GM18499 (cell line): ENCODE measurements around the gene ZNF431.
"Not testable (repeated sequence)": the region's sequence is repeated elsewhere in the genome, so short reads cannot be mapped to it uniquely, and the experiment has no call there.

Experiments
- ATAC-seq: cut with Tn5 transposase; IDR thresholded peaks from one replicate; pipeline ENCODE4 v1.9.1; 2021; ENCODE audit warnings: moderate number of reproducible peaks; ENCODE audit not compliant: insufficient read depth, unreplicated experiment

The ZNF431 gene

DNA sequence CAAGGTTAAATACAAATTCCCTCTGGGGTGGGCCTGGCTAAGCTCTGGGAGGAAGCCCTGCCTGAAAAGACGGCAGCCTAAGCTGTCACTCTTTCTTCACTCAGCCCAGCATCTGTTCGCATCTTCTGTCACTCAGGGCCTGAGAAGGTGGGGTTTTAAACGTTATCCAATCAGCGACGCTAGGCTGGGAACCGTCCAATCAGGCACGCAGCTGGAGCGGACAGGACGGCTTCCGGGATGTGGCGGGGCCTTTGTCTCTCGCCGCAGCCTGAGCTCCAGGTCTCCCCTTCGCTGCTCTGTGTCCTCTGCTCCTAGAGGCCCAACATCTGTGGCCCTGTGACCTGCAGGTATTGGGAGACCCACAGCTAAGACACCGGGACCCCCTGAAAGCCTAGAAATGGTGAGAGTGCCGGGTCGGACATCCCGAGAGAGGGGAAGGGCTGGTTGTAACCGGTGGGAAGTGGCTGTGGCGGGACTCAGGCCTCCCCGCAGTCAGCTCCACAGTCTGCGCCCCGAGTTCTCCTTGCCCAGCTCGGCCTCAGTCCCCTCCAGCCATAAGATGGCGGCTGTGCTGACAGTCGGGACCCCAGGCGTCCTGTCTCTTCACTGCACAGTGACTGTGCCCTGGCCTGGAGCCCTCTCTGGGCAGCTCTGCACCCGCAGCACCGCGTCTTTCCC, at the start of gene ZNF431:
Gene ZNF431, plus strand, starts transcription at position 254 of the 678 bp plus-strand sequence. Its CDS starts 144 bp downstream, at position 398.
- ATAC-seq, result peak; percentile 98

GRCh38 chr19:21092109-21092508, 49.7 kb upstream of the ZNF431 start:
- ATAC-seq, result no peak

- no peak for ATAC-seq
Observed at GRCh38 chr19:21094347-21095025, 47.4 kb upstream of the ZNF431 start.

DNA sequence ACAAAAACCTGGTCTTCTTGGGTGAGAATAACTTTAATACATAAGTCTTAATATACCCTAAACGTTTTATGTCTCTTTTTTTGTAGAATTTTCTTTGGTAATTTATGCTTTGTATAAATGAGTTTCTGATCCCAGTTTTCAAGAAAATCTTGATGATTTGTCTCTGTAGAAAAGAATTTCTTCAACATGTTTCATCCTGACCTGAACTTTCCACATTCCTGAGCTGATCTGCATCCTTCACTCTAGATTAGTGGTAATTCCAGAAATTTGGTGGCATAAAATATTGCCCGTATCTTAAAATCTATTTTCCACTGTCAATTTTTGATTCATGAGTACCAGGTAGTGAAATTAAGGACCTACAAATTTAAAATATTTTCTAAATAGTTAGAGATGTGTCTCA, 43.5 kb upstream of the ZNF431 start:
- no peak for ATAC-seq

DNA sequence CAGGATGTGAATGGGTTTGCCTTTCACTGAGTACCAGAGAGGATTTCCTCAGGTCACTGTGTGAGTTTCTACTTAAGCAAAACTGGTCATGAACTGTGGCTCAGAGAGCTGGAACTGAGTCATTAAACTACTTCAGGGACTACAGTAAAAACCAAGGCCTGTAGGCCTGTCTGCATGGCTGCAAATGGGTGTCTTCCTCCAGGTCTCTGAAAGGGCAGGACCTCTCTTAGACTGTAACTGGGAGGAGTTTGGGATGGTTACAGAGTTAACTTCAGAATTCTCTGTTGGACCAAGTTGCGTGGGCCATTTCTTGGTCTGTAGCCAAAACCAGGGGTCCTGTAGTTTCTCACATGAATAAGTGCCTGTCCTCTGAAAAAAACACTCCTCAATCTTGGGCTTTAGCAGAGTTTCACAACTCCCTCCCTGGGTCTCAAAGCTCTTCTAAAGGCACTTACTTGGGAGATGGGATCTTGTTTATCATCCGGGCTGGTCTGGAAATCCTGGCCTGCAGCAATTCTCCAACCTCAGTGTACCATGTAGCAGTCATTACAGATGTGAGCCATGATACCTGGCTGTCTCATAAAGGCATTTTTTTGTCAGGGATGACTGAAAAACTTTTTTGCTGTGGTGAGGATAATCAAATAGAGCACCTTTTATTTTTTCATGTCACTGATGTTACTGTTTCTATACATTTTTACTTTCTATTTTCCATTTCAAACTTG, 40.2 kb upstream of the ZNF431 start:
- no peak for ATAC-seq

DNA sequence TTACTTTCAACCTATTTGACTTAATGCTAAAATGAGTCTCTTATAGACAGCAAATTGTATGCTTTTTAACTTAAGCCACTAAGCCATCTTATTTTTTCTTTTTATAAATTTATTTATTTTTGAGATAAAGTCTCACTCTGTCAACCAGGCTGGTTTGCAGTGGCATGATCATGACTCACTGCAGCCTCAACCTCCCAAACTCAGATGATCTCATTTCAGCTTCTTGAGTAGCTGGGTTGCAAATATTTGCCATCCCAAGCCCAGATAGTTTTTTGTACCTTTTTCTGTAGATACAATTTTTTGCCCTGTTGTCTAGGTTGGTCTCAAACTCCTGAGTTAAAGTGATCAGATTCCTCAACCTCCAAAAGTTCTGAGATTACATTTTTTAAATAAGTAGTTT, 32.7 kb upstream of the ZNF431 start:
- ATAC-seq, result no peak

DNA sequence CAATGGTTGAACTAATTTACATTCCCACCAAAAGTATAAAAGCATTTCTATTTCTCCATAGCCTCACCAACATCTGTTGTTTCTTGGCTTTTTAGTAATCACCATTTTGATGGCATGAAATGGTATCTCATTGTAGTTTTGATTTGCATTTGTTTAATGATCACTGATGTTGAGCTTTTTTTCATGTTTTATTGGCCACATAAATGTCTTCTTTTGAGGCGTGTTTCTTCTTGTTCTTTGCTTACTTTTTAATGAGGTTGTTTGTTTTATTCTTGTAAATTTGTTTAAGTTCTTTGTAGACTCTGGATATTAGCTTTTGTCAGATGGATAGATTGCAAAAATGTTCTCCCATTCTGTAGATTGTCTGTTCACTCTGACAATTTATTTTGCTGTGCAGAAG, 31.7 kb upstream of the ZNF431 start:
- no peak for ATAC-seq

GRCh38 chr19:21115430-21115829, 26.4 kb upstream of the ZNF431 start:
- no peak for ATAC-seq

- ATAC-seq, result no peak
Observed at GRCh38 chr19:21117041-21117907, 24.6 kb upstream of the ZNF431 start.

GRCh38 chr19:21126078-21126477, 15.8 kb upstream of the ZNF431 start:
- ATAC-seq, result no peak

DNA sequence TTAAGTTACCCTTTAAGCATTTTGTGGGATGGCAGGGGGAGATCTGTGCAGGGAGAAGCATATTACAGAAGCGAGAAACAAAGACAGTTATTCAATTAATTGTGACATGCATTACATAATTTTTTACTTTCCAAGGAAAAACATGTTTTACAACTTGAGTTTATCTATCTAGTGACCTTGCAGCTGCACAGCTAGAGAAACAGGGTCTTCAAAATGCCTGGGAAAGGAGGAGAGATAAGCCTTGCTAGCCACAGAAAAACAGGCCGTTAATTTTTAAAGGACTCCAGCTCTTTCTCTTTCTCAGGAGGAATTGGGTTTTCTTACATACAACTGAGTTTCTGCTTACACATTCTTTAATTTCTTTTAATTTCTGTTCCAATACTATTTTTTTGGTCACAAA, 14.8 kb upstream of the ZNF431 start:
- ATAC-seq, result no peak

DNA sequence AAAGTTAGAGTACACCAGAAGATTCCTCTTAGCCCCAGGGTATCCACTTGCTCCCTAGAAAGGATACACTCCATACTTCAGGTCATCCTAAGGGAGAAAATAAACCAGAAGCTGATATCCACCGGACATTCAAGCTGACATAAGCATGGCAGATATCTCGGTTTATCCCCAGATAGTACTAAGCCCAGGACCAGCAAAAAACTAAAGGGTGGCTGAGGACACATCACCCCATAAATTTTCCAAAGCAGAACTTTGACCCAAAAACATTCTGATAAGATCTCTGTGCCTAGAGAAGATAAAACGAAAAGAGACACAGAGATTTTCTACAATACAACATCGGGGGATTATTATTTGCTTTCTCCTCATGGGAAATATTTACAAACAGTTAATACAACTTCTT, 13.9 kb upstream of the ZNF431 start:
- no peak for ATAC-seq

- no peak for ATAC-seq
Observed at GRCh38 chr19:21128901-21129698, 12.7 kb upstream of the ZNF431 start.

DNA sequence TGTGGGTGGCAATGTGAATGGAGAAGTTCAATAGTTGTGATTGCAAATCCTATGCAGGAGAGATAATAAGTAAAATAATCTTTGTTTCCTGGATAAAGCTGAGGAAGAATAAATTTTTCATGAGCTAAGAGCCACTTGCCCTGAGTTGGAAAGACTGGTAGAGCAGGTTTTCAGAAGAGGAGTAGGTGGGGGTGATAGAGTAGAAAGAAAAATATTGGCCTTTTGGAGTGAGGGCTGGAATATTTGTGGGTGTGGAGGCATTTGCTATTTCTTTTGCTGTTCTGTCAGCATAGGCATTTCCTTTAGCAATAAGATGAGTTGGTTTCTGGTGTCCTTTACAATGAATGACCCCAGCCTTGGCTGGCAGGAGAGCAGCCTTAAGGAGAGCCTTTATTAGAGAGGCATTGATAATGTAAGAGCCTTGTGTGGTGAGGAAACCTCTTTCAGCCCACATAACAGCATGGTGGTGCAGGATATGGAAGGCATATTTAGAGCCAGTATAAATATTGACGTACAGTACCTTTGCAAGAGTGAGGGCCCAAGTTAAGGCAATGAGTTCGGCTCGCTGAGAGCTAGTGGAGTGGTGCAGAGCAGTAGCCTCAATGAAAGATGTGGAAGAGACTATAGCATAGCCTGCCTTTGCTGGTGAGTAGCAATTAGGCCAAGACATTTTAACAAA, 11.6 kb upstream of the ZNF431 start:
- no peak for ATAC-seq

DNA sequence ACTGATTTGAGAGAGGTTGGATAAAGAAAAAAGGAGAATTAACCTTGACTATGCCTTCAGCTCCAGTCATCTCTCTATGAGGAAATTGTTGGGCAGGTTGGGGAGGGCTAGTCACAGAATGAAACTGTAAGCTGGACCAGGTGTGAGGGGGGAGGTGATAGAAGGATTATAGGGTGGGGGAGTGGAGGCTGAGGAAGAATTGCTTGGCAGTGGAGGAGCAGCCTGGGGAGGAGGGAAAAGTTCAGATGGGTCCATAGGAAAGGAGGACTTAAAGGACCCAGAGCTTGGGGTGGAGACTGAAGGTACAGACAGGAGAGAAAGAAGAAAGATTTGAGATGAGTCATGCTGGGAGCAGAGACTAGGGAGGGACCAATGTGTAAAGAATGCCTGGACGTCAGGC, 8.2 kb upstream of the ZNF431 start:
- no peak for ATAC-seq

GRCh38 chr19:21134934-21135366, 6.9 kb upstream of the ZNF431 start:
- ATAC-seq, result no peak

DNA sequence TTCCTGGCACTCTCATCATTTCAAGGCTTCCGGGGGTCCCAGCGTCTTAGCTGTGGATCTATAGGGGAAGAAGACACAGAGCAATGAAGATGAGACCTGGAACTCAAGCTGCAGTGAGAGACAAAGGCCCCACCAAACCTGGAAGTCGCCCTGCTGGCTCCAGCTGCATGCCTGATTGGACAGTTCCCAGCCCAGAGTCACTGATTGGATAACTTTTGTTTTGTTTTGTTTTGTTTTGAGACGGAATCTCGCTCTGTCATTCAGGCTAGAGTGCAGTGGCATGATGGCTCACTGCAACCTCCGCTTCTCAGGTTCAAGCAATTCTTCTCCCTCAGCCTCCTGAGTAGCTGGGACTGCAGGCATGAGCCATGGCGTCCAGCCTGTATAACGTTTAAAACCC, 6.4 kb upstream of the ZNF431 start:
- no peak for ATAC-seq

- ATAC-seq, result no peak
Observed at GRCh38 chr19:21138130-21138529, 3.7 kb upstream of the ZNF431 start.

GRCh38 chr19:21141006-21141405, 834 bp upstream of the ZNF431 start:
- ATAC-seq, result not testable (repeated sequence)
